ENCODE measurements around the gene LMX1A.

Gene LMX1A

DNA sequence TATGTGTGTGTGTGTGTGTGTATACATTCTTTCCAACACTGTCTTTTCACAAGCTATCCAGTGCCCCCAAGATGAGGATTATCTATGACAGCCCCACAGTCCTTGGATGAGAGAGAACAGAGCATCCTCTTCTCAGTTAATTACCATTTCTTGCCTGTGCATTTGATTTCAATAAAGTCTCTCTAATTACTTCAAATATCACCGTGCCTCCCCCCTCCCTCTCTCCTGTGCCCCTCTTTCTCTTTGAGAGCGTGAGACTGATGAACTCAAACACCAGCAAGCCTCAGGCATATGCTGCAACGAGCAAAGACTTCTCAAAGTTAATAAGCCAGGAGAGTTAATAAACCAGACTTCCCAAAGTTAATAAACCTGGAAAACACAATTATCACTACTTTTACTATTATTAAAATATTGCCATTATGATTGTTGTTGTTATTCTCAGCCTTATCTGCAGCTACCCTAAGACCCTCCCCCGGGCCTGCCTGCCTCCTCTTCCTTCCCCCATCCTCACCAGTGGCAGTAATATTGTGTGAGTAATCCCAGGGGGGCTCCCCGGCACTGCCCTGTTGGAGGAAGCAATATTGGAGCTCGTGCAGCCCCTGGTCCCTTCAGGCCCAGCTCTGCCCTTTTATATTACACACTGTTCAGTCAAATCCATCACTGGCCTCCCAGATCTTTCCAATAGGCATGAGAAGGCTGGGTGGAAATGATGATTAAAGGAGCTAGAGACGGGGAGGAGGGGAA is 30.9 kb downstream of the LMX1A start:
- no peak for DNase-seq (ENCODE audit: low read depth)

DNA sequence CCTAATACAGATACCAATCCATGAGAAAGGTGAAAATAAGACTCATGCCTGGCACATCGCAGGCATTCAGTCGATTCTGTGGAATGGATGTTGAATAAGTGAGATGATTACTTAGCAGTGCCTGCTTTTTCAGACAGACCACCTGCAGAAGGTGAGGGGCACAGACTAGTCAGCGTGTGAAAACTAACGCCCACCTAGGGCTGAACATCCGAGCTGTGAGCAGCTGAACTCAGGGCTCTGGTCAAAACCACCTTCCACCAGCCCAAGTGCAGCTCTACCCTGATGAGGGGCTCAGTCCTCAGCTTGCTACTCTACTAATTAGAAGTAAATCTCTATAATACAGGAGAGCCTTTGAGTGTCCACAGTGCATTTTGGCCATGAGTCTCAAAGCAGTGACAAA is 32.5 kb downstream of the LMX1A start:
- no peak for DNase-seq (ENCODE audit: low read depth)

DNA sequence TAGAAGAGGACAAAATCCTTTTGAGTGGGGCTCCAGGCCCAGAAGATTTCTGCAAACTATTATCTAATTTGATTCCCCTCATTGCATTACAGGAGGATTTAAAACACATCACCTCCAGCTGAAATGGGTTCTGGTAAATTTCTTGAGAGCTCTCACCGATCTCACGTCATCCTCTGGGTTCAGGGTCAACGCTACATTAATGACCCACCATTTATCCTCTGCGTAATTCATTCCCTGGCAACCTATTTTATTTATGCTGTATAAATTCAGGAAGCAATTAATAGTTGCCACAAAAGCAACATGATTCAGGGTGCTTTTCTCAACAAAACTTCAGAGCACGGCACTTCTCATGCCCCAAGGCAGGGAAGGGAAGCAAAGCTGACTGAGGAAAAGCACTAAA is 38.9 kb downstream of the LMX1A start:
- DNase-seq (ENCODE audit: low read depth): no peak

GRCh38 chr1:165316153-165316772 is 40.3 kb downstream of the LMX1A start:
- DNase-seq (ENCODE audit: low read depth): no peak

DNA sequence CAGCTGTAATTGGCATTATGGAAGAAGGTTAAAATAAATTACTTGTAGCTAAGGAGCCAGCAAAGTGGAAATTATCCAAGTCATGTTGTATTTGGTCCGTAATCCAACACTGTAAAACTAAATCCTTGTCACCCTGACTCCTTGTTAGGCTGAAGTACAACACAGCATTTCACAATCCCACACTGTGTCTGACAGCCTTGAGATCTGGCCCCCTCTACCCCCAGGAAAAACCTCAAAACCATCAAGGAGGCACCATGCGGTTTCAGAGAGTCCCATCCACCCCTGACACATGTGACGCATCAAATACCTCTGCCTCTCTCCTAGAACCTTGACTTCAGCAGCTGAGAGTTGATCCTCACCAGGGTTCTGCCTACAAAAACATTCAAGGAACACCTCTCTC is 41.0 kb downstream of the LMX1A start:
- no peak for DNase-seq (ENCODE audit: low read depth)

GRCh38 chr1:165313903-165314302 is 42.6 kb downstream of the LMX1A start:
- no peak for DNase-seq (ENCODE audit: low read depth)

GRCh38 chr1:165312591-165312990 is 43.9 kb downstream of the LMX1A start:
- no peak for DNase-seq (ENCODE audit: low read depth)

- DNase-seq (ENCODE audit: low read depth): no peak
Observed at GRCh38 chr1:165306543-165307434, 49.7 kb downstream of the LMX1A start.

DNA sequence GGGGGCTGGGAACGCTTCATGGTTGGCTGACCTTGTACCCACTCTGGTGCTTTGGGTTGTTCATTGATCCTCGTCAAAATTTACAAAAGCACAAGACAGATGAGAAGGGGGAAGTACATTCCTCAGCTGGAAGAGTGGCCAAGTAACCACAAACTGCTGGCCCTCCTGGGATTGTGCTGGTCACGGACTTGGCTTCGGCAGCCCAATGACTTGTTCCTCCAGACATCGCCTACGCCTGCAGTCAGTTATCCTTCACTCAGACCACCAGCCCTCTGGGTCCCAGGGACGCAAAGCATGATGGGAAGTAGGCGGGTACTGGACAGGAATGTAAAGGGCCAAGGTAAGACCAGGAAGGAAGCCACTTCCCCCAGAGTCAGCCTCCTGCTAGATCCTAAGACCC is 53.1 kb downstream of the LMX1A start:
- no peak for DNase-seq (ENCODE audit: low read depth)

- no peak for DNase-seq (ENCODE audit: low read depth)
Observed at GRCh38 chr1:165300400-165300903, 56.1 kb downstream of the LMX1A start.

DNA sequence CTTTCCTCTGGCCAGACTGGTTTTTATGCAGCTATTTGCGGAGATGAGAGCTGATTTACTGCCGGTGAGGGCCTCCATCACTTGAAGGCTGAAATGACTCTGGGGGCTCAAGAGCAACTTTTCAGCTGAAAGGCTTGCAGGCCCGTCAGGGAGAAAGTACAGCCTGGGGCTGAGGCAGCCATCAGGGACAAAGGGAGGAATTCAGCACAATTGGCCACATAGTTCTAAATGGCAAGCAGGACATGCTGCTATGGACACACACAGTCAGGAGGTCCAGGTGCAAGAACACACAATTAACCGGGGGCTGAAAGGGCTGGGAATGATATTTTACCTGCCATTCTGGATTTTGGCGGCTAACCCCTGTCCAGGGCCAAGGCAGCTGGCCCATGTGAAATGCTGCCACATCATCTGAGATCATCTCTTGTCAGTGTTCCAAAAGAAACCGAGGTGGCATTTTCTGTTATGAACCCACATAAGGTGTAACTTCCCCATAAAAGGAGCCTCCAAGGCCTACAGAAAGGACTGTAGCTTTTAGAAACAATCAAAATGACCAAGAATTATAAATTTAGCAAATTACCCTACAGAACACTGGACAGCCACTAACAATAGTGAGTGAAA is 58.2 kb downstream of the LMX1A start:
- DNase-seq (ENCODE audit: low read depth): no peak

DNA sequence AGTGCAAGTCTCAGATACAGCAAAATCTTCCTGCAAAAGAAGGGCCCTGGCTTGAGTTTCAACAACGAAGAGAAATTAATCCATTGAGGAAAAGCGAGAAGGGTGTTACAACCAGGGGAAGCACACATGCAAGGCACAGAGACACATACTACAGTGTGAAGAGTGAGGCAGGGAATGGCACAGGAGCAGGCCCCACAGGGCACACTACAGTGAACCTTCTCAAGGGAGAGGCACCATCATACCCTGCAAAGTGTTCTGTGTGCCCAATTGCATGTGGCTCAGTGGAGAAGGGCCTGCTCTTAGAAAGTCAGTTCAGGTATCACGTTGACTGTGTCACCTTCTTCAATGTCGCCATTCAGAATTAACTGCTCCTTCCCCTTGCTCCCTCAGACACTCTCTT is 60.3 kb downstream of the LMX1A start:
- no peak for DNase-seq (ENCODE audit: low read depth)

DNA sequence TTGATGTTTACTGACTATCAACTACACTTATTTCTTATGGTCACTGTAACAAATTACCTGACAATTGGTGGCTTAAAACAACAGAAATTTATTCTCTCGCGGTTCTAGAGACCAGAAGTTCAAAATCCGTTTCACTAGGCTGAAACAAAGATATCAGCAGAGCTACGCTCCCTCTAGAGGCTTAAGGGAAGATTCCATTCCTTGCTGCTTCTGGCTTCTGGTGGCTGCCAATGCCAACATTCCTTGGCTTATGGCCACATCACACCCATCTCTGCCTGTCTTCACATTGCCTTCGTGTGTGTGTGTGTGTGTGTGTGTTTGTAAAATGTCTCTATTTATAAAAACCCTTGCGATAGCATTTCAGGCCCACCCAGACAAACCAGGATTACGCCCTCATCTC is 66.4 kb downstream of the LMX1A start:
- no peak for DNase-seq (ENCODE audit: low read depth)

- no peak for DNase-seq (ENCODE audit: low read depth)
Observed at GRCh38 chr1:165289556-165289955, 67.0 kb downstream of the LMX1A start.

- DNase-seq (ENCODE audit: low read depth): no peak
Observed at GRCh38 chr1:165288350-165289120, 68.0 kb downstream of the LMX1A start.

DNA sequence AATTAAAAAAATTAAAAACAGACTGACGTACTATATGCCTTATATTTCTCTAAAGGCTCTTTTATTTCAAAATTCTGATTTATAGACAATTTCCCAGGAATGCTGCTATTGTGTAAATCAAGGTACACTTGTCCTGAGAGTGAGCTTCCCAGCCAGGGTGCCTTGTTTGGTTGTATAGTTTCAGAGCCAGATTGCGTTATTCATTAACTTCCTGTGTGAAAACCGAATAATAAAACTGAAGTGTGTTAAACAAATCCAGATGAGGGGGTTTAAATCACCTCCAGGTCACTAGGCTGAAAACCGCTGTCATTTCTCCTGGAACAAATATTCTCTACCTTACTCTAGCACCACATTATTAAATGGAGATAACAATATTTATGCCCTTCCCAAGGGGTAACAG is 68.7 kb downstream of the LMX1A start:
- DNase-seq (ENCODE audit: low read depth): no peak

GRCh38 chr1:165287329-165287728 is 69.2 kb downstream of the LMX1A start:
- DNase-seq (ENCODE audit: low read depth): no peak

DNA sequence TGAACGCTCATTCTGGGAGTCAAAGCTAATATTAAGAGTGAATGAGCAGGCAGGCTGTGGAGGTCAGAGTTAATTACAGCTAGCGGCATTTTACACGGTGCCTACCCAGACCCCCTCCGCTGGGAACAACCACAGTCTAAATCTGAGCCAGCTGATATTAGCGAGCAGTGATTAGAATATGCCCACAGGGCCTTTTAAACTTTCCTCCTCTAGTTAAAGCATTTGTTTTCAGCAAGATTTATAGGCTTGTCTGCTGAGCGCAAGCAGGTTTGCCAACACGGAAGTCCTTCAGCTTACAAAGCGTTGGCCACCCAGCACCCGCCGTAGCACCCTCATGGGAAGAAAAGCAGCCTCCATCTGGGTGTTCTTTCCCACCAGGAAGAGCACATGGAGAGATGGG is 72.1 kb downstream of the LMX1A start:
- no peak for DNase-seq (ENCODE audit: low read depth)

DNA sequence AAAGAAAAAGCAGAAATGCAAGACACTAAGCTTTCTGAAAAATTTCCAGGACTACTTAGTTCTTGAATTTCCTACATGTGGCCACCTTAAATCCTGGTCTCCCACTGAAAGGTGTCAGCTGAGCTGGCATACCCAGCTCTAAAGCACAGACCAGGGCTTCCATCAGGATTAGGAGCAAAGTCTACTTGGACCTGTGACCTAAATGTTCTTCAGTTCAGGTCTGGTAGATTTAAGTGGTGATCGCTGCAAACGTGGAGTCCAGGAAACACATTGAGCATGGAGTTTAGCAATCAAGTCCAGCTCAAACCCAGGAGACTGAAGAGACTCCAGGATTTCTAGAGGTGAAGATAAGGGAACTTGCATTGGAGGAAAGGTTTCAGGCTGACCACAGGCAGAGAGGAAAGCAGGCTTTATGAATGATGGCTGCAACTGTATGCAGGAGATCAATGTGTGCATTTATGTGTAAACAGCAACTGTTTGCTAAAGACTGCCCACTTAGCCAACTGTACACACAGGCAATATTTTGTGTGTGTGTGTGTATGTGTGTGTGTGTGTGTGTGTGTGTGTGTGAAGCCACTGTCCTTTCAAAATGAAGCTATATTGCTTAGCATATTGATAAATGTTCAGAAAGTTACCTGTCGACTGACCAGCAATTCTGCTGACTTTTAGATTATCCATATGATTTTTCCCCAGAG is 75.2 kb downstream of the LMX1A start:
- no peak for DNase-seq (ENCODE audit: low read depth)

GRCh38 chr1:165279882-165280281 is 76.6 kb downstream of the LMX1A start:
- DNase-seq (ENCODE audit: low read depth): no peak

GRCh38 chr1:165276314-165276713 is 80.2 kb downstream of the LMX1A start:
- no peak for DNase-seq (ENCODE audit: low read depth)

All from amniotic epithelial cell (primary cell).